IMR-90 (cell line): ENCODE measurements around the gene ZBED1. TPM values are rescaled to one million over a fixed set of nuclear protein-coding genes. Genes with fewer than 3 reads are reported as not detected.

Experiments
- ATAC-seq: fragments of 200-7000 bp; cut with Tn5 transposase; 2 replicates; pipeline ENCODE4 v1.9.1; 2020; ENCODE audit warnings: low read depth, mild to moderate bottlenecking, moderate library complexity
- BruUV-seq: library from RNA; stranded (reverse); fragments of 400-500 nt; replicated peaks from 2 replicates; lab custom pipeline; 2021; lab: Mats Ljungman, UMichigan
- CTCF ChIA-PET: fragments of 300-600 bp; formaldehyde crosslinking; extraction: SDS; loops from one replicate; lab custom pipeline; 2021; ENCODE audit warnings: antibody characterized with exemption; lab: Yijun Ruan, JAX
- POLR2A ChIA-PET: fragments of 300-600 bp; sonication (Branson Sonifier 250); formaldehyde crosslinking; loops from one replicate; lab custom pipeline; 2022; ENCODE audit warnings: antibody characterized with exemption; ENCODE audit not compliant: unreplicated experiment; lab: Charles Lee
- DNase-seq: peaks from one replicate; pipeline ENCODE4 v3.0.0; 2013
- H2AFZ ChIP-seq: replicated peaks from 2 replicates; pipeline ENCODE3; 2013; ENCODE audit warnings: low read length, mild to moderate bottlenecking; ENCODE audit not compliant: poor library complexity
- H2AK5ac ChIP-seq: 2 replicates; pipeline ENCODE4 v1.6.1; 2013; ENCODE audit warnings: low read depth, low read length, inconsistent platforms
- H2AK9ac ChIP-seq: replicated peaks from 2 replicates; pipeline ENCODE3; 2013; ENCODE audit warnings: mild to moderate bottlenecking, low read depth, low read length, moderate library complexity; ENCODE audit not compliant: poor library complexity
- H2BK120ac ChIP-seq: 2 replicates; pipeline ENCODE4 v1.6.1; 2013; ENCODE audit warnings: low read depth, low read length, inconsistent platforms
- H2BK15ac ChIP-seq: 3 replicates; pipeline ENCODE4 v1.6.1; 2013; ENCODE audit warnings: low read depth, low read length, inconsistent platforms
- H2BK20ac ChIP-seq: 2 replicates; pipeline ENCODE4 v1.6.1; 2013; ENCODE audit warnings: low read depth, mild to moderate bottlenecking, inconsistent platforms, low read length, moderate library complexity
- H2BK5ac ChIP-seq: 2 replicates; pipeline ENCODE4 v1.6.1; 2013; ENCODE audit warnings: mild to moderate bottlenecking, low read depth, low read length, inconsistent platforms; ENCODE audit not compliant: poor library complexity, severe bottlenecking
- H3K14ac ChIP-seq: replicated peaks from 2 replicates; pipeline ENCODE4 v1.6.1; 2013; ENCODE audit warnings: low read depth, low read length, inconsistent platforms
- H3K18ac ChIP-seq: 2 replicates; pipeline ENCODE4 v1.6.1; 2013; ENCODE audit warnings: low read depth, low read length, control low read depth
- H3K23ac ChIP-seq: 2 replicates; pipeline ENCODE4 v1.6.1; 2013; ENCODE audit warnings: low read depth, low read length, inconsistent platforms
- H3K27ac ChIP-seq: 2 replicates; pipeline ENCODE4 v1.5.1; 2013; ENCODE audit warnings: mild to moderate bottlenecking, control low read depth, low read length; ENCODE audit not compliant: insufficient read depth
- H3K27me3 ChIP-seq: 2 replicates; pipeline ENCODE4 v1.6.1; 2013; ENCODE audit warnings: low read length; ENCODE audit not compliant: control insufficient read depth, insufficient read depth
- H3K36me3 ChIP-seq: 2 replicates; pipeline ENCODE4 v1.6.1; 2013; ENCODE audit warnings: low read length, mixed read lengths; ENCODE audit not compliant: control insufficient read depth, insufficient read depth
- H3K4ac ChIP-seq: 2 replicates; pipeline ENCODE4 v1.6.1; 2013; ENCODE audit warnings: low read depth, low read length, inconsistent platforms
- H3K4me1 ChIP-seq: 2 replicates; pipeline ENCODE4 v1.6.1; 2013; ENCODE audit warnings: low read length, mixed read lengths; ENCODE audit not compliant: control insufficient read depth, insufficient read depth
- H3K4me2 ChIP-seq: 2 replicates; pipeline ENCODE4 v1.6.1; 2013; ENCODE audit warnings: low read depth, mild to moderate bottlenecking, control low read depth, low read length, moderate library complexity
- H3K4me3 ChIP-seq: 2 replicates; pipeline ENCODE4 v1.5.1; 2013; ENCODE audit warnings: low read depth, mild to moderate bottlenecking, control low read depth, low read length, moderate library complexity; ENCODE audit not compliant: insufficient read depth
- H3K56ac ChIP-seq: 2 replicates; pipeline ENCODE4 v1.6.1; 2013; ENCODE audit warnings: low read length, inconsistent platforms; ENCODE audit not compliant: insufficient read depth; ENCODE audit errors: extremely low read depth
- H3K79me1 ChIP-seq, 2 experiments: 2 replicates each; pipeline ENCODE4 v1.6.1; 2013; ENCODE audit warnings: low read length in 2 of 2, inconsistent platforms in 1 of 2, low read depth in 1 of 2
- H3K9ac ChIP-seq: 2 replicates; pipeline ENCODE4 v1.6.1; 2013; ENCODE audit warnings: low read depth, low read length, control low read depth
- H3K9me1 ChIP-seq: 2 replicates; pipeline ENCODE4 v1.6.1; 2013; ENCODE audit warnings: low read length, inconsistent platforms; ENCODE audit not compliant: insufficient read depth
- H3K9me3 ChIP-seq: 2 replicates; pipeline ENCODE4 v1.6.1; 2013; ENCODE audit warnings: low read length; ENCODE audit not compliant: control insufficient read depth, insufficient read depth
- H4K20me1 ChIP-seq: 2 replicates; pipeline ENCODE4 v1.6.1; 2013; ENCODE audit warnings: low read length, inconsistent platforms; ENCODE audit not compliant: insufficient read depth
- H4K5ac ChIP-seq: 2 replicates; pipeline ENCODE4 v1.6.1; 2013; ENCODE audit warnings: mild to moderate bottlenecking, low read depth, low read length, control low read depth
- H4K8ac ChIP-seq, 2 experiments: 2 replicates each; pipeline ENCODE4 v1.6.1; 2013; ENCODE audit warnings: low read depth in 2 of 2, low read length in 2 of 2, control low read depth in 1 of 2, inconsistent platforms in 1 of 2
- H4K91ac ChIP-seq: 2 replicates; pipeline ENCODE4 v1.6.1; 2013; ENCODE audit warnings: low read depth, low read length, inconsistent platforms; ENCODE audit not compliant: insufficient read depth
- CHD1 ChIP-seq: IDR thresholded peaks from 2 replicates; pipeline ENCODE4 v1.6.1; 2012; ENCODE audit warnings: low read depth, low read length, improper control_type of control experiment
- FOS ChIP-seq: fragments of 150-350 bp; IDR thresholded peaks from 2 replicates; pipeline ENCODE4 v1.6.1; 2016; ENCODE audit warnings: low read depth, low read length
- WGBS, 2 experiments: methylation state at CpG; one replicate each; pipeline versions ENCODE4 v1.1.5 to v1.1.7; 2013; ENCODE audit warnings: missing lambda C conversion rate in 2 of 2; ENCODE audit not compliant: insufficient read length in 1 of 2; ENCODE audit errors: extremely low coverage in 2 of 2; 5-methylcytosine and 5-hydroxymethylcytosine counted together
- dilution Hi-C: fragments of 300-500 bp; cut with HindIII; formaldehyde crosslinking; loops from one replicate; pipeline ENCODE4 v1.14.3; 2018; ENCODE audit warnings: low sequenced_read_pairs; ENCODE audit not compliant: unreplicated experiment
- in situ Hi-C: fragments of 300-500 bp; cut with MboI; formaldehyde crosslinking; loops from 3 replicates; pipeline ENCODE4 v1.14.3; 2019; ENCODE audit warnings: low sequenced_read_pairs, inconsistent platforms, mixed read lengths
- intact Hi-C: fragments of 100-400 bp; cut with micrococcal nuclease; formaldehyde crosslinking; loops from 2 replicates; pipeline ENCODE4 v1.10.0; 2022
- polyA plus RNA-seq, 3 experiments: library from polyadenylated mRNA; depleted of rRNA; stranded (reverse); fragments of >200 nt; gene quantifications; 2 replicates each; pipeline ENCODE4 v1.2.3, GENCODE V29; 2012; ENCODE audit warnings: low replicate concordance in 1 of 3
- total RNA-seq: library from RNA; depleted of rRNA; stranded (reverse); fragments of >200 nt; gene quantifications from 2 replicates; pipeline ENCODE4 v1.2.3, GENCODE V29; 2012

ZBED1 gene
- total and polyA plus RNA-seq, 2 of the 4 experiments (the other 2 are of a cell fraction): 13.1 to 21.5 TPM

GRCh38 chrX:2546496-2546895, 45.7 kb upstream of the ZBED1 start:
- CTCF ChIA-PET: no interaction called here
- H2BK15ac ChIP-seq: no peak overlapping the region
- no peaks in the 10 kb centered on the region for H3K79me1 ChIP-seq
- BruUV-seq: no TSS peak
- ATAC-seq: no peak
- H3K56ac ChIP-seq: no peak overlapping the region
- no peak overlapping the region for H3K4me3 ChIP-seq
- no peak overlapping the region for H4K5ac ChIP-seq
- H3K36me3 ChIP-seq: no peaks in the 10 kb centered on the region
- H2AK5ac ChIP-seq: no peak overlapping the region
- no peak for DNase-seq
- H4K8ac ChIP-seq: no peak overlapping the region
- no peak overlapping the region for H3K18ac ChIP-seq
- no peaks in the 10 kb centered on the region for H3K4me1 ChIP-seq
- peaks cover 2% of the 10 kb centered on the region; the same call in 1 of the 2 replicates for H3K9me3 ChIP-seq
- TF ChIP-seq FOS: no peak
- TF ChIP-seq CHD1: no peak
- no peak overlapping the region for H3K27ac ChIP-seq
- no peak overlapping the region for H3K4ac ChIP-seq
- no peak overlapping the region for H2BK5ac ChIP-seq
- no peak overlapping the region for H2BK120ac ChIP-seq
- H2AK9ac ChIP-seq: no peak overlapping the region
- POLR2A ChIA-PET: no interaction called here
- no peak overlapping the region for H3K23ac ChIP-seq
- intact Hi-C loops (no loop called here), in situ Hi-C loops (no loop called here), dilution Hi-C loops (no loop called here)
- H3K9me1 ChIP-seq: no peaks in the 10 kb centered on the region
- H3K14ac ChIP-seq: no peak overlapping the region
- no peak overlapping the region for H3K4me2 ChIP-seq
- no peak overlapping the region for H4K91ac ChIP-seq
- H3K27me3 ChIP-seq: peaks cover 4% of the 10 kb centered on the region; the same call in 1 of the 2 replicates
- H4K20me1 ChIP-seq: no peaks in the 10 kb centered on the region
- no CpG with 5 or more reads among the region's 1 CpG for WGBS, 2 experiments
- no peak overlapping the region for H2BK20ac ChIP-seq
- no peak overlapping the region for H2AFZ ChIP-seq
- no peak overlapping the region for H3K9ac ChIP-seq
